NB4 (cell line): Measurements from ENCODE around the gene LRRC7.

Experiments used
- POLR2A ChIP-seq: IDR thresholded peaks from 2 replicates; pipeline ENCODE4 v1.6.1; 2011; ENCODE audit warnings: mild to moderate bottlenecking; ENCODE audit not compliant: insufficient read length; ENCODE audit errors: extremely low read depth
- TF ChIP-seq, protein P1 (sequence below): IDR thresholded peaks from one replicate; pipeline ENCODE4 v1.5.1; 2012; ENCODE audit warnings: low read depth, low read length
- TF ChIP-seq, protein P2 (sequence below): IDR thresholded peaks from 2 replicates; pipeline ENCODE4 v1.6.1; 2011; ENCODE audit warnings: low read depth, low read length

DNA sequence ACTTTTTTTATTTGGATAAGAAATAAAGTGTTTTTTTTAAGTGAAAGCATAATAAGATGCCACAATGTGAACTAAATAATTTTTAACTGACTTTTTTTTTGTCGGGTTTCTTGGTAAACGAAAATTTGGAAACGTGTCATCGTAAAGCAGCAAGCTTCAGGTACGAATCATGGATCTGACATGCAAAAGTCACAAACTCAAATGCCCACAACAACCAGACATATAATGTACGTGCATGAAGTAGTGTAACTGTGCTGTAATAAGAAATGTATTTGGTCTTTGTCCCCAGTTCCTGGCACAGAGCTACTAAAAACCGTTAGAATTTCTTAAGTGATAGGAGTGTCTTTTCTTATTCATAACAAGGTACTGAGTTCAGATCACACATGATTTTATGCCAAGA, 44.3 kb upstream of the LRRC7 start:
- TF ChIP-seq, protein P1, sequence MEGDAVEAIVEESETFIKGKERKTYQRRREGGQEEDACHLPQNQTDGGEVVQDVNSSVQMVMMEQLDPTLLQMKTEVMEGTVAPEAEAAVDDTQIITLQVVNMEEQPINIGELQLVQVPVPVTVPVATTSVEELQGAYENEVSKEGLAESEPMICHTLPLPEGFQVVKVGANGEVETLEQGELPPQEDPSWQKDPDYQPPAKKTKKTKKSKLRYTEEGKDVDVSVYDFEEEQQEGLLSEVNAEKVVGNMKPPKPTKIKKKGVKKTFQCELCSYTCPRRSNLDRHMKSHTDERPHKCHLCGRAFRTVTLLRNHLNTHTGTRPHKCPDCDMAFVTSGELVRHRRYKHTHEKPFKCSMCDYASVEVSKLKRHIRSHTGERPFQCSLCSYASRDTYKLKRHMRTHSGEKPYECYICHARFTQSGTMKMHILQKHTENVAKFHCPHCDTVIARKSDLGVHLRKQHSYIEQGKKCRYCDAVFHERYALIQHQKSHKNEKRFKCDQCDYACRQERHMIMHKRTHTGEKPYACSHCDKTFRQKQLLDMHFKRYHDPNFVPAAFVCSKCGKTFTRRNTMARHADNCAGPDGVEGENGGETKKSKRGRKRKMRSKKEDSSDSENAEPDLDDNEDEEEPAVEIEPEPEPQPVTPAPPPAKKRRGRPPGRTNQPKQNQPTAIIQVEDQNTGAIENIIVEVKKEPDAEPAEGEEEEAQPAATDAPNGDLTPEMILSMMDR, result no peak
- no peak for TF ChIP-seq POLR2A
- TF ChIP-seq, protein P2, sequence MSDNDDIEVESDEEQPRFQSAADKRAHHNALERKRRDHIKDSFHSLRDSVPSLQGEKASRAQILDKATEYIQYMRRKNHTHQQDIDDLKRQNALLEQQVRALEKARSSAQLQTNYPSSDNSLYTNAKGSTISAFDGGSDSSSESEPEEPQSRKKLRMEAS, result no peak
